Endothelial cell of umbilical vein (primary cell): ENCODE measurements around the gene PEG3. TPM values are rescaled to one million over a fixed set of nuclear protein-coding genes. Genes with fewer than 3 reads are reported as not detected.

Experiments used
- BruUV-seq: library from RNA; stranded (reverse); fragments of 400-500 nt; replicated peaks from 2 replicates; lab custom pipeline; 2021; lab: Mats Ljungman, UMichigan
- CTCF ChIA-PET: fragments of 300-600, 350-600 bp; sonication (Branson Sonifier 250); formaldehyde crosslinking; loops from one replicate; lab custom pipeline; 2021; ENCODE audit warnings: antibody characterized with exemption, inconsistent platforms; lab: Charles Lee
- POLR2A ChIA-PET: fragments of 300-600, 350-600 bp; sonication (Branson Sonifier 250); formaldehyde crosslinking; loops from one replicate; lab custom pipeline; 2021; ENCODE audit warnings: antibody characterized with exemption, inconsistent platforms; lab: Charles Lee
- DNase-seq: peaks from one replicate; pipeline ENCODE4 v3.0.0-alpha.2; 2011; ENCODE audit warnings: low read depth, low spot score
- FAIRE-seq: peaks from 2 replicates; lab custom pipeline; 2011; peaks lifted over from hg19 to GRCh38; lab: Jason Lieb, UNC
- H2AFZ ChIP-seq: 2 replicates; pipeline ENCODE4 v1.6.0; 2012; ENCODE audit warnings: low read depth, low read length, control low read depth, inconsistent platforms
- H3K27ac ChIP-seq: 2 replicates; pipeline ENCODE4 v1.5.1; 2011; ENCODE audit warnings: low read depth, mild to moderate bottlenecking, control low read depth, low read length, moderate library complexity; ENCODE audit not compliant: insufficient read depth
- H3K27me3 ChIP-seq, 2 experiments: 2 replicates each; pipeline versions ENCODE4 v1.6.0 to v1.6.1; 2011; ENCODE audit warnings: low read length in 2 of 2, mixed read lengths in 1 of 2; ENCODE audit not compliant: control insufficient read depth in 2 of 2, insufficient read depth in 2 of 2
- H3K36me3 ChIP-seq, 2 experiments: 2 replicates in 1 of 2; 3 replicates in 1 of 2; pipeline ENCODE4 v1.5.1; 2011; ENCODE audit warnings: low read length in 2 of 2, mild to moderate bottlenecking in 1 of 2, moderate library complexity in 1 of 2; ENCODE audit not compliant: control insufficient read depth in 2 of 2, insufficient read depth in 2 of 2; ENCODE audit errors: extremely low read depth in 1 of 2
- H3K4me1 ChIP-seq: 3 replicates; pipeline ENCODE4 v1.5.1; 2011; ENCODE audit warnings: mild to moderate bottlenecking, low read length; ENCODE audit not compliant: control insufficient read depth, insufficient read depth; ENCODE audit errors: extremely low read depth
- H3K4me2 ChIP-seq: 2 replicates; pipeline ENCODE4 v1.6.1; 2011; ENCODE audit warnings: low read length, control low read depth, mixed read lengths; ENCODE audit not compliant: insufficient read depth
- H3K4me3 ChIP-seq, 3 experiments: fragments of 200-600 bp in 1 of 3; sonication (generic), shearing (Covaris generic) in 1 of 3; replicated peaks in 1 of 3; 2 replicates each; pipeline ENCODE4 v1.5.1; 2011 to 2016; ENCODE audit warnings: control low read depth in 3 of 3, low read length in 3 of 3, mild to moderate bottlenecking in 2 of 3, inconsistent platforms in 1 of 3, low read depth in 1 of 3, moderate library complexity in 1 of 3; ENCODE audit not compliant: insufficient read depth in 1 of 3
- H3K79me2 ChIP-seq: 2 replicates; pipeline ENCODE4 v1.6.0; 2012; ENCODE audit warnings: low read length, inconsistent platforms; ENCODE audit not compliant: control insufficient read depth, insufficient read depth
- H3K9ac ChIP-seq: replicated peaks from 2 replicates; pipeline ENCODE3; 2011; ENCODE audit warnings: low read length, control low read depth; ENCODE audit not compliant: insufficient read depth; ENCODE audit errors: extremely low read depth
- H3K9me1 ChIP-seq: replicated peaks from 3 replicates; pipeline ENCODE4 v1.6.0; 2011; ENCODE audit warnings: mild to moderate bottlenecking, low read length; ENCODE audit not compliant: control insufficient read depth, insufficient read depth; ENCODE audit errors: extremely low read depth
- H3K9me3 ChIP-seq: replicated peaks from 2 replicates; pipeline ENCODE4 v1.5.1; 2012; ENCODE audit warnings: low read length, inconsistent platforms; ENCODE audit not compliant: control insufficient read depth, insufficient read depth
- H4K20me1 ChIP-seq: replicated peaks from 2 replicates; pipeline ENCODE3; 2011; ENCODE audit warnings: mild to moderate bottlenecking, low read length; ENCODE audit not compliant: control insufficient read depth, insufficient read depth; ENCODE audit errors: extremely low read depth
- EZH2 ChIP-seq: IDR thresholded peaks from 2 replicates; pipeline ENCODE4 v1.6.1; 2012; ENCODE audit warnings: borderline replicate concordance, low read depth, mild to moderate bottlenecking, moderate library complexity, low read length, inconsistent platforms; ENCODE audit not compliant: severe bottlenecking
- FOS ChIP-seq: IDR thresholded peaks from 2 replicates; pipeline ENCODE4 v1.6.1; 2011; ENCODE audit warnings: mild to moderate bottlenecking, low read length, moderate library complexity, borderline replicate concordance; ENCODE audit not compliant: insufficient read depth
- GATA2 ChIP-seq: IDR thresholded peaks from 2 replicates; pipeline ENCODE4 v1.7.0; 2011; ENCODE audit warnings: low read depth, mild to moderate bottlenecking, moderate library complexity, mixed read lengths, low read length; ENCODE audit not compliant: insufficient read length, insufficient read depth
- JUN ChIP-seq: IDR thresholded peaks from 2 replicates; pipeline ENCODE4 v1.6.1; 2011; ENCODE audit warnings: borderline replicate concordance, low read depth; ENCODE audit not compliant: insufficient read length, insufficient read depth
- MAX ChIP-seq: IDR thresholded peaks from 2 replicates; pipeline ENCODE4 v1.6.1; 2011; ENCODE audit not compliant: insufficient read depth, insufficient read length
- MYC ChIP-seq: IDR thresholded peaks from one replicate; pipeline ENCODE4 v1.6.1; 2011; ENCODE audit warnings: mild to moderate bottlenecking, low read depth, low read length
- POLR2A ChIP-seq: IDR thresholded peaks from 2 replicates; pipeline ENCODE4 v1.6.1; 2012; ENCODE audit warnings: low read depth, mild to moderate bottlenecking, control low read depth, low read length
- POLR2AphosphoS5 ChIP-seq: IDR thresholded peaks from 2 replicates; pipeline ENCODE4 v1.6.1; 2012; ENCODE audit warnings: low read depth, mild to moderate bottlenecking, control low read depth, low read length, moderate library complexity; ENCODE audit not compliant: insufficient read depth
- dilution Hi-C: fragments of 300-500 bp; cut with MboI; formaldehyde crosslinking; loops from one replicate; pipeline ENCODE4 v1.15.0; 2019; ENCODE audit warnings: low sequenced_read_pairs; ENCODE audit not compliant: extremely low pct_ligation_motif_present
- intact Hi-C: fragments of 100-400 bp; cut with micrococcal nuclease; formaldehyde crosslinking; loops from one replicate; pipeline ENCODE4 v1.10.0; 2022
- polyA plus RNA-seq, 4 experiments: library from polyadenylated mRNA; depleted of rRNA in 3 of 4; stranded (reverse) in 3 of 4; unstranded in 1 of 4; fragments of >200 nt; gene quantifications; 2 replicates each; pipeline versions ENCODE4 v1.2.1 to v1.2.3, GENCODE V29; 2011 to 2012; ENCODE audit warnings: missing spikeins in 1 of 4
- total RNA-seq: library from RNA; stranded (reverse); gene quantifications from 2 replicates; pipeline ENCODE4 v1.2.3, GENCODE V29; 2021
- TF ChIP-seq, protein P1 (sequence below), 2 donors: IDR thresholded peaks; 1 replicate in 1 of 2; 2 replicates in 1 of 2; pipeline ENCODE4 v1.5.1; 2011; ENCODE audit warnings: low read length in 2 of 2, mild to moderate bottlenecking in 2 of 2, moderate library complexity in 2 of 2, control low read depth in 1 of 2, inconsistent platforms in 1 of 2, low read depth in 1 of 2; ENCODE audit not compliant: insufficient read depth in 1 of 2; ENCODE audit errors: extremely low read depth in 1 of 2

Gene PEG3
- total and polyA plus RNA-seq, 2 donors (not counting 3 experiments of a cell fraction or from before 2014, with no cell fraction given): 0.27 TPM; not detected in 1

DNA sequence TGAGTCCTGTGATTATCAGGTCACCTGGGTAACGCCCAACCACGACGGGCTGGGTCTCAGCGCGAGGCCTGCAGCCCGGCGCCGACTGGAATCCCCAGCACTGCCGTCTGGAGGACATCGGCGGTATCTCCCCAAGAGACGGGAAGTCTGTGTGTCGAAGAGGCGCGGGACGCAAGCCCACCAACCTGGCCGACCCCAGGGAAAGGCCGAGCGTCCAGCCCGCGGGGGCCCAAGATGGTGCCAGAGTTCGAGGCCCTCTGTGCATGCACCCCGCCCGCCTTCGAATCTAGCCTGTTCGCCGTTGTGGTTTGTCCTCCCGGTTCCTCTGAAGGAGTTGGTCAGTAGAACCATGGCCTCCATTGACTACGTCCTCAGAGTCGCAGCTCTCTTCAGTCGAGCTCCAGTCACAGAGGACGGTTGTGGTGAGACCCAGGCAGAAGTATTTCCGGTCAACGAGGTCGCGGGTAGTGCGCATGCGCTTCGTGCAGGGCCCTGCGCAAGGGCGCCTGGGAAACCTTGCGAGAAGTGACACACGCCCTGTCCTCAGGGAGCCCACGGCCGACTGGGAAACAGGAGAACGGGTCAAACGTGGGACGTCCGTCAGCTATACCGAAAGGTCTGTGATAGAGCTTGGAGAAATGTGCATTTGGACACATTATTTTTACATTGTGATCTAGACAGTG lies 24.1 kb upstream of the PEG3 start:
- H3K4me1 ChIP-seq: no peaks in the 10 kb centered on the region
- no peak overlapping the region for H3K27ac ChIP-seq
- DNase-seq (no peak), FAIRE-seq (no peak)
- intact Hi-C loops: no loop called here
- dilution Hi-C loops: no loop called here
- no peak overlapping the region for H3K4me2 ChIP-seq
- no peaks in the 10 kb centered on the region for H3K9me1 ChIP-seq
- no TSS peak for BruUV-seq
- H3K4me3 ChIP-seq: no peak overlapping the region
- no peak overlapping the region for H2AFZ ChIP-seq
- no peaks in the 10 kb centered on the region for H3K79me2 ChIP-seq
- ChIA-PET CTCF (no interaction called here), POLR2A (no interaction called here)
- H3K27me3 ChIP-seq: no peaks in the 10 kb centered on the region
- no peaks in the 10 kb centered on the region for H3K36me3 ChIP-seq
- TF ChIP-seq POLR2AphosphoS5 (no peak), MAX (no peak), FOS (no peak), JUN (no peak), GATA2 (no peak), MYC (no peak), POLR2A (no peak), EZH2 (no peak)
- TF ChIP-seq, protein P1, sequence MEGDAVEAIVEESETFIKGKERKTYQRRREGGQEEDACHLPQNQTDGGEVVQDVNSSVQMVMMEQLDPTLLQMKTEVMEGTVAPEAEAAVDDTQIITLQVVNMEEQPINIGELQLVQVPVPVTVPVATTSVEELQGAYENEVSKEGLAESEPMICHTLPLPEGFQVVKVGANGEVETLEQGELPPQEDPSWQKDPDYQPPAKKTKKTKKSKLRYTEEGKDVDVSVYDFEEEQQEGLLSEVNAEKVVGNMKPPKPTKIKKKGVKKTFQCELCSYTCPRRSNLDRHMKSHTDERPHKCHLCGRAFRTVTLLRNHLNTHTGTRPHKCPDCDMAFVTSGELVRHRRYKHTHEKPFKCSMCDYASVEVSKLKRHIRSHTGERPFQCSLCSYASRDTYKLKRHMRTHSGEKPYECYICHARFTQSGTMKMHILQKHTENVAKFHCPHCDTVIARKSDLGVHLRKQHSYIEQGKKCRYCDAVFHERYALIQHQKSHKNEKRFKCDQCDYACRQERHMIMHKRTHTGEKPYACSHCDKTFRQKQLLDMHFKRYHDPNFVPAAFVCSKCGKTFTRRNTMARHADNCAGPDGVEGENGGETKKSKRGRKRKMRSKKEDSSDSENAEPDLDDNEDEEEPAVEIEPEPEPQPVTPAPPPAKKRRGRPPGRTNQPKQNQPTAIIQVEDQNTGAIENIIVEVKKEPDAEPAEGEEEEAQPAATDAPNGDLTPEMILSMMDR (IDR thresholded peaks at IDR 0.05; ENCODE audit: extremely low read depth in 1 of 2, insufficient read depth in 1 of 2, low read depth in 1 of 2, low read length in 2 of 2): no peak
- H3K9ac ChIP-seq: no peak overlapping the region
- H4K20me1 ChIP-seq: no peaks in the 10 kb centered on the region
- H3K9me3 ChIP-seq: peaks cover 3% of the 10 kb centered on the region
